ENCODE measurements around the gene LOC101059915.
"Not testable (repeated sequence)": the region's sequence is repeated elsewhere in the genome, so short reads cannot be mapped to it uniquely, and the experiment has no call there.

Gene LOC101059915

DNA sequence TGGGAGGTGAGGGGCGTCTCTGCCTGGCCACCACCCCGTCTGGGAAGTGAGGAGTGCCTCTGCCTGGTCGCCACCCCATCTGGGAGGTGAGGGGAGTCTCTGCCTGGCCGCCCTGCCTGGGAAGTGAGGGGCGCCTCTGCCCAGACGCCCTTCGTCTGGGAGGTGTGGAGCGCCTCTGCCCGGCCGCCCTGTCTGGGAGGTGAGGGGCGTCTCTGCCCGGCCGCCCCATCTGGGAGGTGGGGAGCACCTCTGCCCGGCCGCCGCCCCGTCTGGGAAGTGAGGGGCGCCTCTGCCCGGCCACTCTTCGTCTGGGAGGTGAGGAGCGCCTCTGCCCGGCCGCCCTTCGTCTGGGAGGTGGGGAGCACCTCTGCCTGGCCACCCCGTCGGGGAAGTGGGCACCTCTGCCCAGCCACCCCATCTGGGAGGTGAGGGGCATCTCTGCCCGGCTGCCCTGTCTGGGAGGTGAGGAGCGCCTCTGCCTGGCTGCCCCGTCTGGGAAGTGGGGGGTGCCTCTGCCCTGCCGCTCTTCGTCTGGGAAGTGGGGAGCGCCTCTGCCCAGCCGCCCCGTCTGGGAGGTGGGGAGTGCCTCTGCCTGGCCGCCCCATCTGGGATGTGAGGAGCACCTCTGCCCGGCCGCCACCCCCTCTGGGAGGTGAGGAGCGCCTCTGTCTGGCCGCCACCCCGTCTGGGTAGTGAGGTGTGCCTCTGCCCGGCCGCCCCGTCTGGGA is 8.9 kb downstream of the LOC101059915 start:
- H3K4me1 Mint-ChIP-seq; H3K9me3 Mint-ChIP-seq; H3K27ac ChIP-seq (ENCODE audit: low read length); DNase-seq; H3K27me3 Mint-ChIP-seq (ENCODE audit: low read depth in 2 of 2); H3K4me3 Mint-ChIP-seq; H3K9me3 ChIP-seq (ENCODE audit: control insufficient read depth, insufficient read depth, low read length); H3K4me1 ChIP-seq (ENCODE audit: control insufficient read depth, insufficient read depth, low read length); H3K27me3 ChIP-seq (ENCODE audit: control insufficient read depth, insufficient read depth, low read length); ATAC-seq; intact Hi-C loops (cut with micrococcal nuclease); H3K36me3 ChIP-seq (ENCODE audit: control insufficient read depth, insufficient read depth, low read length); H3K36me3 Mint-ChIP-seq; H3K4me3 ChIP-seq (ENCODE audit: low read length); H3K27ac Mint-ChIP-seq: not testable (repeated sequence)
- 92% methylated on average over 28 of the region's 43 CpGs for WGBS (ENCODE audit: insufficient coverage)

DNA sequence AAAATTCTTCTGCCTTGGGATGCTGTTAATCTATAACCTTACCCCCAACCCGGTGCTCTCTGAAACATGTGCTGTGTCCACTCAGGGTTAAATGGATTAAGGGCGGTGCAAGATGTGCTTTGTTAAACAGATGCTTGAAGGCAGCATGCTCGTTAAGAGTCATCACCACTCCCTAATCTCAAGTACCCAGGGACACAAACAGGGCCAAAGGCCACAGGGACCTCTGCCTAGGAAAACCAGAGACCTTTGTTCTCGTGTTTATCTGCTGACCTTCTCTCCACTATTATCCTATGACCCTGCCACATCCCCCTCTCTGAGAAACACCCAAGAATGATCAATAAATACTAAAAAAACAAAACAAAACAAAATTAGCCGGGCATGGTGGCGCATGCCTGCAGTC is 9.8 kb downstream of the LOC101059915 start:
- H3K27ac ChIP-seq (ENCODE audit: low read length); H3K4me3 Mint-ChIP-seq; H3K36me3 ChIP-seq (ENCODE audit: control insufficient read depth, insufficient read depth, low read length); ATAC-seq; H3K9me3 Mint-ChIP-seq; H3K36me3 Mint-ChIP-seq; intact Hi-C loops (cut with micrococcal nuclease); H3K27ac Mint-ChIP-seq; H3K4me1 ChIP-seq (ENCODE audit: control insufficient read depth, insufficient read depth, low read length); H3K4me1 Mint-ChIP-seq; DNase-seq; H3K27me3 Mint-ChIP-seq (ENCODE audit: low read depth in 2 of 2); H3K27me3 ChIP-seq (ENCODE audit: control insufficient read depth, insufficient read depth, low read length); H3K9me3 ChIP-seq (ENCODE audit: control insufficient read depth, insufficient read depth, low read length); H3K4me3 ChIP-seq (ENCODE audit: low read length): not testable (repeated sequence)
- WGBS (ENCODE audit: insufficient coverage) = 90% methylated on average over 2 of the region's 6 CpGs

DNA sequence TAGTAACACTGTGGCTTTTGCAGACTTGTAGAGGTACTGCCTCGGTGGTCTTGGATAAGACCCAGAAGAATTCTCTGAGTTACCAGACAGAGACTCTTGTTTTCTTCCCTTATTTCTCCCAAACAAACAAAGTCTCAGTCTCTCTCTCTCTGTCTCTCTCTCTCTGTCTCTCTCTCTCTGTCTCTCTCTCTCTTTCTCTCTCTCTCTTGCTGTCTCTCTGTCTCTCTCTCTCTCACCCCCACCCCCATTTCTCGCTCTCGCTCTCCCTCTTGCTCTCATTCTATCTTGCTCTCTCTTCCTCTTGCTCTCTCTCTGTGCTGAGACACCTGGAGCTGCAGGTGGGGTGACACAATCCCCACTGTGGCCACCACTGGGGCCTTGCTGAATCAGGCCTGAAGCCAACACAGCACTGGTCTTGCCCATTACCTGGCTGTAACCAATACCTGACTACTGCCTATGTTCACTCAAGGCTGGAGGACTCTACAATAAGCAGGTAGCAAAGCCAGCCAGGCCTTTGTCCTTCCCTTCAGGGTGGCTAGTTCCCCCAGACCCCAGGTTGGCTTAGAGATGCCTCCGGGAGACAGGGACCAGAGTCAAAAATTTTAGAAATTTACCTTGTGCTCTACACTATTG is 12.3 kb downstream of the LOC101059915 start:
- Mint-ChIP-seq H3K4me3 (no peak overlapping the region), H3K36me3 (no peaks in the 10 kb centered on the region), H3K9me3 (no peaks in the 10 kb centered on the region), H3K27ac (no peak overlapping the region), H3K4me1 (no peaks in the 10 kb centered on the region), H3K27me3 (ENCODE audit: low read depth in 2 of 2) (peaks cover 0 to 3% of the 10 kb centered on the region in 2 donors)
- intact Hi-C loops (cut with micrococcal nuclease) = no loop called here
- 89% methylated on average over 4 of the region's 4 CpGs for WGBS (ENCODE audit: insufficient coverage)
- Histone ChIP-seq H3K4me1 (ENCODE audit: control insufficient read depth, insufficient read depth, low read length) (no peaks in the 10 kb centered on the region), H3K36me3 (ENCODE audit: control insufficient read depth, insufficient read depth, low read length) (no peaks in the 10 kb centered on the region), H3K27me3 (ENCODE audit: control insufficient read depth, insufficient read depth, low read length) (no peaks in the 10 kb centered on the region), H3K4me3 (ENCODE audit: low read length) (no peak overlapping the region), H3K9me3 (ENCODE audit: control insufficient read depth, insufficient read depth, low read length) (no peaks in the 10 kb centered on the region), H3K27ac (ENCODE audit: low read length) (no peak overlapping the region)
- no peak for ATAC-seq
- no peak for DNase-seq
- TF ChIP-seq, protein P1, sequence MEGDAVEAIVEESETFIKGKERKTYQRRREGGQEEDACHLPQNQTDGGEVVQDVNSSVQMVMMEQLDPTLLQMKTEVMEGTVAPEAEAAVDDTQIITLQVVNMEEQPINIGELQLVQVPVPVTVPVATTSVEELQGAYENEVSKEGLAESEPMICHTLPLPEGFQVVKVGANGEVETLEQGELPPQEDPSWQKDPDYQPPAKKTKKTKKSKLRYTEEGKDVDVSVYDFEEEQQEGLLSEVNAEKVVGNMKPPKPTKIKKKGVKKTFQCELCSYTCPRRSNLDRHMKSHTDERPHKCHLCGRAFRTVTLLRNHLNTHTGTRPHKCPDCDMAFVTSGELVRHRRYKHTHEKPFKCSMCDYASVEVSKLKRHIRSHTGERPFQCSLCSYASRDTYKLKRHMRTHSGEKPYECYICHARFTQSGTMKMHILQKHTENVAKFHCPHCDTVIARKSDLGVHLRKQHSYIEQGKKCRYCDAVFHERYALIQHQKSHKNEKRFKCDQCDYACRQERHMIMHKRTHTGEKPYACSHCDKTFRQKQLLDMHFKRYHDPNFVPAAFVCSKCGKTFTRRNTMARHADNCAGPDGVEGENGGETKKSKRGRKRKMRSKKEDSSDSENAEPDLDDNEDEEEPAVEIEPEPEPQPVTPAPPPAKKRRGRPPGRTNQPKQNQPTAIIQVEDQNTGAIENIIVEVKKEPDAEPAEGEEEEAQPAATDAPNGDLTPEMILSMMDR (IDR thresholded peaks at IDR 0.05) = no peak

DNA sequence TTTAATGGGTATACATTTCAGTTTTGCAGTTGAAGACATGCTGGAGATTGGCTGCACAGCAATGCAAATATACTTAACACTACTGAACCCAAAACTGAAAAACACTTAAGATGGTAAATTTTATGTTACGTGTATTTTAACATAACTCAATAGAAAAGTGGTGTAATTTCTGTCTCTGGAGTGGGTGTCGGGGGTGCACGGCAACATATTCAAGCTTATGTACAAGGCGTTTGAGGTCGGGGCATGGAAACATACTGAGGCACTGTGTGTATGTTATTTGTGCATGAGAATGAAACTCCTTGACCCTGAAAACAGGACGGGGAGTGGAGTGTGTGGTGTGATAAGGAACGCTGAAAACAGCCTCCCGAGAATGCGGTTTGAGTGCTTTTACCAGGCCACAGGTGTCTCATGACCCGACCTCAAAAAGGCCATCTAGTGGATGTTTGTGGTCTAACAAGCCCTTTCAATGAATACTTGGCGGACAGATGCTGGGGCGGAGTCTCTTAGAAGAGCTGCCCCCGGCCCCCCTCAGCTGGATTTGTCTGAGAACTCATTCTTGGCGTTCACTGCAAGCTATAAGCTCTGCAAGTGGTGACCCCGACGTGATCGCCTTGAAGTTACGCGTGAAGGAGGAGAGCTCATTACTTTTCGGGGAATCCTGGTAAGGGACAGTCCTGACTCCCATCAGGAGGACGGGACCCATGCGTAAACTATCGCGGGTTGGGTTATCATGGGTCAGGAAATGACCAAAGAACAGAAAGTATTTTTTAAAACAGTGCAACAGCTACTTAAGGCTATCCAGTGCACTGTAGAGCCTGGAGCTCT is 29.5 kb downstream of the LOC101059915 start:
- H3K9me3 Mint-ChIP-seq; DNase-seq; H3K36me3 ChIP-seq (ENCODE audit: control insufficient read depth, insufficient read depth, low read length); H3K27ac ChIP-seq (ENCODE audit: low read length); H3K4me1 Mint-ChIP-seq; H3K4me3 ChIP-seq (ENCODE audit: low read length); intact Hi-C loops (cut with micrococcal nuclease); H3K4me1 ChIP-seq (ENCODE audit: control insufficient read depth, insufficient read depth, low read length); H3K4me3 Mint-ChIP-seq; H3K27me3 ChIP-seq (ENCODE audit: control insufficient read depth, insufficient read depth, low read length); H3K27me3 Mint-ChIP-seq (ENCODE audit: low read depth in 2 of 2); H3K27ac Mint-ChIP-seq; H3K36me3 Mint-ChIP-seq; H3K9me3 ChIP-seq (ENCODE audit: control insufficient read depth, insufficient read depth, low read length): not testable (repeated sequence)
- WGBS (ENCODE audit: insufficient coverage) = no CpG with 5 or more reads among the region's 24 CpGs
- peak; percentile 41 to 80 (median 74) for ATAC-seq

DNA sequence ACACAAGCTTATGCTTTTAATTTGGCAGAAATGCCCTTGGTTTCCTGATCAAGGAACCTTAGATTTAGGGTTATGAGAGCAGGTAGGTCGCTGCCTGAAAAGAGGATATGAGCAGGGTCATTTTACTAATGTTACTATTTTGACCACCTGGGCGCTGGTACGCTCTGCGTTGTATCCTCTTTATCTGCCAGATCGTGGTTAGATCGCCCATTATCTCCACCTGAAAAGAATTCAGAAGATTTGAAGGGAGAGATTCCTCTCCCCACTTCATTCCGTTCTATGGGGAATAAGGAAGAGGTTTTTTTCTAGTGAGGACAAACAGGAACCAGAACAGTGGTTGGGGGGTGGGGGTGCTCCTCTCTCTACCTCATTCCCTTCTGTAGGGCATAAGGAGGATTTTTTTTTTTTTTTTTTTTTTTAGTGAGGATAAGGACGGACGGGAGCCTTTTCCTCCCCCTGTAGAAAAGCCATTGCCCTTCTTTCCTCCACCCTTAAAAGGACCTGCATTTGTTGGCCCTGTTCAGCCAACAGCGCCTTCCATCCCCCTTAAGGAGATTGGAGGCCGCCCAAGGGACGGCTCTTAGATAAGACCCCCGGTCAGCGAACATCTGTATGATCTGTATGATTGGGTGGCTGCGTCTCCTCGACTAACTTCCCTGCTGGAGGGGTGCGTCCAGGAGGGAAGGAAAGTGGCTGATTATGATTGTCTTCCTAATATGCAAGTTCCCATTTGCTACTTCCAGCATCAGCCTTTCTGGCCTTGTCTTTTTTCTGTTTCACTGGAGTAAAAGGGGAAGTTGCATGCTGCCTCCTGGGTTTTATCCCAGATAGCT is 30.3 kb downstream of the LOC101059915 start:
- H3K27ac ChIP-seq (ENCODE audit: low read length); intact Hi-C loops (cut with micrococcal nuclease); H3K36me3 ChIP-seq (ENCODE audit: control insufficient read depth, insufficient read depth, low read length); H3K27me3 Mint-ChIP-seq (ENCODE audit: low read depth in 2 of 2); H3K4me1 ChIP-seq (ENCODE audit: control insufficient read depth, insufficient read depth, low read length); H3K27ac Mint-ChIP-seq; H3K9me3 ChIP-seq (ENCODE audit: control insufficient read depth, insufficient read depth, low read length); H3K36me3 Mint-ChIP-seq; DNase-seq; H3K27me3 ChIP-seq (ENCODE audit: control insufficient read depth, insufficient read depth, low read length); H3K9me3 Mint-ChIP-seq; H3K4me3 Mint-ChIP-seq; H3K4me1 Mint-ChIP-seq; H3K4me3 ChIP-seq (ENCODE audit: low read length): not testable (repeated sequence)
- no CpG with 5 or more reads among the region's 17 CpGs for whole genome bisulfite sequencing (ENCODE audit: insufficient coverage)
- ATAC-seq = peak in 1 of 3 donors; percentile 19

DNA sequence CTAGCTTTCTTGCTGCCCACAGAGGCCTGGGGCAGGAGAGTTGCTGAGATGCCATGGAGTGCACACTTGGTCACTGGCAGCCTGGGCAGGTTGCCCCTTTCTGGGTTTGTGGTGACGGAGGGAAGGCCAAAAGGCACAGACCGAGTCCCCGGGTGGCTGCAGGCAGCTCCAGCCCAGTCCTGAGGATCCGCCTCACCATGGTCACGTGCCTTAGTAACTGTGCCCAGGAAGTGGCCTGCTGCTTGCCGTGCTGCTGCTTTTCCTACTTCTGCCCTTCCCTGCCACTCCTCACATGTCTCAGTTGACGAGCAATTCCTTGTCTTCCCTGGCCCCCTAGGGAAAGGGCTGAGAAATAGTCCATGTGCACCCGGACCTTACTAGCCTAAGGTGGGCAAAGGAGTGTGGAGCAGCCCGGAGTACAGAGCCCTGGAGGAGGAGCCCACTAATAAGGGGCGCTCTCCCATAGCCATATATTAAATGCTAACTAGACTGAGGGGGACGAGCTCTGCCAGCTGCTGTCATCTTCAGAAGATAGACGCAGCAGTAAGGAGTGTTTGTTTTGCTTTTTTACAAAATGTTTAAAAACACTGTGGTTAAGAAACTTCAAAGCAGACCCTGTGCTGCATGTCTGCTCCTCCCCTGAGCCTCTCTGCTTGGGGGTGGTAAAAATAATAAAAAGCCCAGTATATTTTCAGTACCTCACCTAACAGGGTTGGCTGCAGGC is 31.1 kb downstream of the LOC101059915 start:
- H3K4me1 ChIP-seq (ENCODE audit: control insufficient read depth, insufficient read depth, low read length); H3K27ac Mint-ChIP-seq; H3K4me3 ChIP-seq (ENCODE audit: low read length); H3K4me1 Mint-ChIP-seq; H3K9me3 ChIP-seq (ENCODE audit: control insufficient read depth, insufficient read depth, low read length); DNase-seq; H3K4me3 Mint-ChIP-seq; intact Hi-C loops (cut with micrococcal nuclease); H3K27me3 Mint-ChIP-seq (ENCODE audit: low read depth in 2 of 2); H3K27ac ChIP-seq (ENCODE audit: low read length); H3K27me3 ChIP-seq (ENCODE audit: control insufficient read depth, insufficient read depth, low read length); H3K9me3 Mint-ChIP-seq; H3K36me3 Mint-ChIP-seq; H3K36me3 ChIP-seq (ENCODE audit: control insufficient read depth, insufficient read depth, low read length): not testable (repeated sequence)
- peak in 1 of 3 donors; percentile 21 for ATAC-seq
- WGBS (ENCODE audit: insufficient coverage) = no CpG with 5 or more reads among the region's 12 CpGs

Measured in natural killer cell (primary cell).